ENCODE data around the gene TNC. TPM values are rescaled to one million over a fixed set of nuclear protein-coding genes. Genes with fewer than 3 reads are reported as not detected.

Gene TNC
- total RNA-seq, 1 experiment from 2014 or later, result 0.60 TPM

DNA sequence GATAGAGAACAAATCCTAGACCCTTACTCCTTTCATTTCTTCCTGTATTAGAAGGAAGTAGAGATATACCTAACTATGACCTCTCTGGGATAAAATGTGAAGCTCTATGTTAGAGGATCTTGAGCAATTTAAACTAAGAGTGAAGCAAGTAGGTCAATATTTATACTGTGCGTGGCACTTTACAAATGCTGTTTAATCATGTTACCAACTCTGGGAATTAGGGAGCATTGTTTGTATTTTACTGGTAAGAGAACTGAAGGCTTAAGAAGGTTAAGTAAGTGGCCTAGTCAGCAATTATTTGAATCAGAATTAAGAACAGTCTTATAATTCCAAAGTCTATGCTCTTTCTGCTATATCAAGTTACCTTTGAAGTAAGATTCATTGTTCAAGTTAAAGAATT lies 12.0 kb downstream of the TNC start:
- Histone ChIP-seq H4K20me1 (ENCODE audit: insufficient read depth, low read depth, low read length) (no peaks in the 10 kb centered on the region), H3K9me2 (replicated peaks; ENCODE audit: insufficient read depth, low read length) (no peaks in the 10 kb centered on the region), H3K9ac (ENCODE audit: low read length) (no peak overlapping the region), H3K36me3 (ENCODE audit: insufficient read depth, low read length) (no peaks in the 10 kb centered on the region), H3K4me2 (ENCODE audit: low read depth, low read length, poor library complexity, severe bottlenecking) (no peak overlapping the region), H2AFZ (ENCODE audit: low read length) (no peak overlapping the region), H3K27me3 (ENCODE audit: low read length) (no peaks in the 10 kb centered on the region), H3K27ac (ENCODE audit: low read length) (no peak overlapping the region), H3K9me3 (ENCODE audit: low read length) (no peaks in the 10 kb centered on the region), H3K4me1 (ENCODE audit: low read length) (no peaks in the 10 kb centered on the region), H3K79me2 (ENCODE audit: low read length) (no peaks in the 10 kb centered on the region), H3K4me3 (ENCODE audit: low read length) (no peak overlapping the region)
- no peak for DNase-seq

DNA sequence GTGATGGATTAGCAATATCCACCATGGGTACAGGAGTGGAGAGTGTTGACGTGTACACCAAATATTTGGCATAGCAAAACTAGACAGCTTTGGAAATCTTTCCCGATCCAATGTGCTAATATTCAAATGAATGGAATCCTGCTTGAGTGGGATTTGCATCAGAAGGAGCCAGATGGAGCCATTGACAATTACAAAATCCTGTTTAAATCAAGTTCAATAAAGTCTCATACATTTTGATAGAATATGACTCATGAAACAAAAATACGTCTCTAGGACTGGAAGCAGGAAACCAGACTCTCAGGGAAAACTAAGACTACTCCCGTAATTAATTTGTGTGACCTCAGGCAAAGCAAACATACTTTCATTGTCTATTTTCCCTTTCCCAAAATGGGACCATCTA lies 13.0 kb downstream of the TNC start:
- Histone ChIP-seq H4K20me1 (ENCODE audit: insufficient read depth, low read depth, low read length) (no peaks in the 10 kb centered on the region), H3K9me3 (ENCODE audit: low read length) (no peaks in the 10 kb centered on the region), H3K27me3 (ENCODE audit: low read length) (no peaks in the 10 kb centered on the region), H3K9me2 (replicated peaks; ENCODE audit: insufficient read depth, low read length) (no peaks in the 10 kb centered on the region), H3K4me1 (ENCODE audit: low read length) (no peaks in the 10 kb centered on the region), H3K27ac (ENCODE audit: low read length) (no peak overlapping the region), H3K79me2 (ENCODE audit: low read length) (no peaks in the 10 kb centered on the region), H2AFZ (ENCODE audit: low read length) (no peak overlapping the region), H3K36me3 (ENCODE audit: insufficient read depth, low read length) (no peaks in the 10 kb centered on the region), H3K4me3 (ENCODE audit: low read length) (no peak overlapping the region), H3K9ac (ENCODE audit: low read length) (no peak overlapping the region), H3K4me2 (ENCODE audit: low read depth, low read length, poor library complexity, severe bottlenecking) (no peak overlapping the region)
- no peak for DNase-seq

DNA sequence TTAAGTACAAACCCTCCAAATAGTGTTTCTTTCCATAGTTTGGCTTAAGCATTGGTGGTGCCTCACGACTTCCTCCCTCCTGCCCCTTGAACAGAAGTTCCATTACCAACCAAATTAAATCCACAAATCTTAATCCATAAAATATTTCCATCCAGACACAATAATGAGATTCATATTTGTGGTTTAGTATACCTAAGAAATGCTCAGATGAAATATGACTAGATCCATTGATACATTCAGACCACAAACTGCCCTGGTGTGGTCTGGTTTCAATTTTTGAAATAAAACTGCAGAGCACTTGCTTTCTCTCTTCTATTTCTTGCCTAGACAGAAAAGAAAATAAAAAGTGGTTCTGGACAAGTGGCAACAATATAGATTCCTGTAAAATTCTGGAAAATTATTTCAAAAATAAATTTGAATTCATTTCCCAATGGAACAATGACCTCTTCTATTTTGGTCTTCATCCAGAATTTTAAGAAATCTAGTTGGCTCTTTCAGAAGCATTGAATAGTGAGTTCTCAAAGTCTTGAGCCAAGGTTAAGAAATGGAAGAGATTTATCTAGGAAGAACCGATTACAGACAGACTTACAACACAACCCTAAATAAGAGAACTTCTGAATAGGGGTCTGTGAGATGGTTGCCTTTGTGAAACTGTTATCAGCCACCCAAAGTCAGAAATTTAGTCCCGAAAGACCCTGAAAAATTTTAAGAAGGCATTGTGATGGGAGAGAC lies 14.0 kb downstream of the TNC start:
- Histone ChIP-seq H3K4me2 (ENCODE audit: low read depth, low read length, poor library complexity, severe bottlenecking) (no peak overlapping the region), H3K79me2 (ENCODE audit: low read length) (no peaks in the 10 kb centered on the region), H3K36me3 (ENCODE audit: insufficient read depth, low read length) (no peaks in the 10 kb centered on the region), H3K4me1 (ENCODE audit: low read length) (no peaks in the 10 kb centered on the region), H3K27ac (ENCODE audit: low read length) (no peak overlapping the region), H3K4me3 (ENCODE audit: low read length) (no peak overlapping the region), H3K27me3 (ENCODE audit: low read length) (no peaks in the 10 kb centered on the region), H3K9ac (ENCODE audit: low read length) (no peak overlapping the region), H2AFZ (ENCODE audit: low read length) (no peak overlapping the region), H3K9me2 (replicated peaks; ENCODE audit: insufficient read depth, low read length) (no peaks in the 10 kb centered on the region), H3K9me3 (ENCODE audit: low read length) (no peaks in the 10 kb centered on the region), H4K20me1 (ENCODE audit: insufficient read depth, low read depth, low read length) (no peaks in the 10 kb centered on the region)
- DNase-seq, result no peak

DNA sequence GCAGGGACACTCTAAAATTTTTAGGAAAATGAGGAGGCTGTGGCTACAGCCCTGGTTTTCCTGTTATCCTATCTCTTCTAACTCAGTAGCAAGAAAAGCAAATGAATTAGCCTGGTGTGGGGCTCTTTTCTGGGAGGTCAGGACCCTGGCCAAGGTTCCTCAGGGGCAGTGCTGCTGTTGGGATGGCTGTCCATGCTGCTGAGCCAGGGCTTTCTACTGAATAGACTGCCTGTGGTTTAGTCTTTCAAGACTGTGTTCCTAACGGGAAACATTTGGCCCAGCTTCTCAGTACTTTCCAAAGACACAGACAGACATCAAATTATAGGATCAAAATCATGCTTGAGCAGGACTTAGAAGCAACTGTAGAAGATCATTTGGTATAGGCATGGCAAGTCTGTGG lies 18.1 kb downstream of the TNC start:
- H3K4me3 ChIP-seq (ENCODE audit: low read length), result no peak overlapping the region
- no peak overlapping the region for H3K9ac ChIP-seq (ENCODE audit: low read length)
- no peaks in the 10 kb centered on the region for H3K79me2 ChIP-seq (ENCODE audit: low read length)
- no peak overlapping the region for H3K27ac ChIP-seq (ENCODE audit: low read length)
- no peaks in the 10 kb centered on the region for H3K36me3 ChIP-seq (ENCODE audit: insufficient read depth, low read length)
- H3K9me2 ChIP-seq (replicated peaks; ENCODE audit: insufficient read depth, low read length), result no peaks in the 10 kb centered on the region
- no peaks in the 10 kb centered on the region for H4K20me1 ChIP-seq (ENCODE audit: insufficient read depth, low read depth, low read length)
- no peaks in the 10 kb centered on the region for H3K27me3 ChIP-seq (ENCODE audit: low read length)
- no peak for DNase-seq
- no peak overlapping the region for H2AFZ ChIP-seq (ENCODE audit: low read length)
- no peaks in the 10 kb centered on the region for H3K4me1 ChIP-seq (ENCODE audit: low read length)
- no peak overlapping the region for H3K4me2 ChIP-seq (ENCODE audit: low read depth, low read length, poor library complexity, severe bottlenecking)
- no peaks in the 10 kb centered on the region for H3K9me3 ChIP-seq (ENCODE audit: low read length)

DNA sequence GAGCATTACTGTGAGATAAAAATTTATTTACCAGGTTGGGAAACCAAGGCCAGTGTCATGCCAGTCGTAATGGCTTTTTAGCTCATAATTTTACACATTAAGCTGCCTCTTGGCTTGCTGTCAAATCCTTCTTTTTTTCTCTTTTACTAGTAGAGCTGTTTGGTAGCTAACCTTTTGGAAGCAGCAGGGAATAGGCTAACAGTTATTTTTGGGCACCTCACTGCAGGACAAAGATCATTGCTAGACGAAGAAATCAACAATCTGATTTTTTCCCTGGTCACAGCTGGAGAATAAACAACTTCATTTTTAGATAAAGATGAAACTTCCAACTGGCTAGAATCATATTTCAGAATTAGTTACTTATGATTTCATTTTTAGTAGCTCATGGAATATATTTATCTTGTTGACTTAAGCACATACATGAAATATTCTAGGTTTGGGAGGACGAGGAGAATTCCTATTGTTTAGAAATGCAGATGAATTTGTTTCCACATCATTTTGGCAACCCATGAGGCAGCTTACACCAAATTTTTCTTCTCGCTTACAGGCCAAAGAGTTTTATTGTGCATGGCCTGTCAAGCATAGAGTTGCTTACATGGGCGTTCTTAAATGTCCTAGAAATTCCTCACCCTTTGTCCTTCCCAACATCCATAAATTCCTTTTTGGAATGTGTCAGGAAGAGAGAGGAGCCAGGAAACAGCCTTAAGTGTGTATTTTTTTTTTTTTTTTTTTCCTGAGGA lies 19.6 kb downstream of the TNC start:
- Histone ChIP-seq H3K9ac (ENCODE audit: low read length) (no peak overlapping the region), H3K27me3 (ENCODE audit: low read length) (no peaks in the 10 kb centered on the region), H3K79me2 (ENCODE audit: low read length) (no peaks in the 10 kb centered on the region), H3K36me3 (ENCODE audit: insufficient read depth, low read length) (no peaks in the 10 kb centered on the region), H4K20me1 (ENCODE audit: insufficient read depth, low read depth, low read length) (no peaks in the 10 kb centered on the region), H3K9me3 (ENCODE audit: low read length) (no peaks in the 10 kb centered on the region), H2AFZ (ENCODE audit: low read length) (no peak overlapping the region), H3K9me2 (replicated peaks; ENCODE audit: insufficient read depth, low read length) (no peaks in the 10 kb centered on the region), H3K27ac (ENCODE audit: low read length) (no peak overlapping the region), H3K4me1 (ENCODE audit: low read length) (no peaks in the 10 kb centered on the region), H3K4me2 (ENCODE audit: low read depth, low read length, poor library complexity, severe bottlenecking) (no peak overlapping the region), H3K4me3 (ENCODE audit: low read length) (no peak overlapping the region)
- no peak for DNase-seq

DNA sequence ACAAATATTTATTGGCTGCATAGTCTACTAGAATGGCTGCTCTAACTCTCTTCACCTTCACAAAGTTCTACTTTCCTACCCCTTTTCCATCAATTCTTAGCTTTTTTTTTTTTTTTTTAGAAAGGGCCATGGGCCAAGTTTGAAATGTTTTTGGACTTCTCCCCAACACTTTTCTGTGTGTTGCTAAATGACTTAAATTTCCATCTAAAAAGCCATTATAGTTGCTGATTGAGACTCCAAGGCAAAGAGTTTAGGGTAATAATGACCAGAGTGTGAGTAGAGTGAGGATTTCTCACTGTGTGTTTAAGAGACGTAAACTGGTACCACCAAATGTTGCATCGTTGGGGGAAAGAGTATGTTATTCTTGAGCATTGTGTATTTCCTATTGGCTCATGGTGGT lies 24.4 kb downstream of the TNC start:
- Histone ChIP-seq H3K27me3 (ENCODE audit: low read length) (no peaks in the 10 kb centered on the region), H3K4me2 (ENCODE audit: low read depth, low read length, poor library complexity, severe bottlenecking) (no peak overlapping the region), H3K9me3 (ENCODE audit: low read length) (no peaks in the 10 kb centered on the region), H3K9ac (ENCODE audit: low read length) (no peak overlapping the region), H3K36me3 (ENCODE audit: insufficient read depth, low read length) (no peaks in the 10 kb centered on the region), H2AFZ (ENCODE audit: low read length) (no peak overlapping the region), H3K27ac (ENCODE audit: low read length) (no peak overlapping the region), H3K4me1 (ENCODE audit: low read length) (no peaks in the 10 kb centered on the region), H3K79me2 (ENCODE audit: low read length) (no peaks in the 10 kb centered on the region), H3K9me2 (replicated peaks; ENCODE audit: insufficient read depth, low read length) (no peaks in the 10 kb centered on the region), H3K4me3 (ENCODE audit: low read length) (no peak overlapping the region), H4K20me1 (ENCODE audit: insufficient read depth, low read depth, low read length) (no peaks in the 10 kb centered on the region)
- no peak for DNase-seq

DNA sequence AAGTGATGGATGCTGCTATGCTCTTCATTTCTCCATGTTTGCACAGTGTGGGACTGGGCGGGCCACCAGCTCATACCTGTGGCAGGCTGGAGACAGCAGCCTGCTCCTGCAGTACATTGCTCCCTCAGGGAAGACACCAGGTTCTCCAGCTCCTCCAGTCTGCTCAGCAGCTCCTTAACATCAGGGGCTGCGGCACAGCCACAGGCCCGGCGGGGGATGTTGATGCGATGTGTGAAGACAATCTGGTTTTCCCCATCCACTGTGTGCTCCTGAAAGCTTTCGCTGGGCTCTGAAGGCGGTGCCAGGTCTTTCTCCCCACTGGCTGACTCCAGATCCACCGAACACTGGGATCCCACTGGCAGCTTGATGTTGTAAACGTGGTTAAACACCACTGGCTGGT lies 27.5 kb downstream of the TNC start:
- Histone ChIP-seq H3K27me3 (ENCODE audit: low read length) (no peaks in the 10 kb centered on the region), H3K4me2 (ENCODE audit: low read depth, low read length, poor library complexity, severe bottlenecking) (no peak overlapping the region), H3K4me3 (ENCODE audit: low read length) (no peak overlapping the region), H4K20me1 (ENCODE audit: insufficient read depth, low read depth, low read length) (no peaks in the 10 kb centered on the region), H3K9ac (ENCODE audit: low read length) (no peak overlapping the region), H3K9me3 (ENCODE audit: low read length) (no peaks in the 10 kb centered on the region), H3K27ac (ENCODE audit: low read length) (no peak overlapping the region), H3K9me2 (replicated peaks; ENCODE audit: insufficient read depth, low read length) (no peaks in the 10 kb centered on the region), H3K79me2 (ENCODE audit: low read length) (no peaks in the 10 kb centered on the region), H3K4me1 (ENCODE audit: low read length) (no peaks in the 10 kb centered on the region), H2AFZ (ENCODE audit: low read length) (no peak overlapping the region), H3K36me3 (ENCODE audit: insufficient read depth, low read length) (no peaks in the 10 kb centered on the region)
- no peak for DNase-seq

DNA sequence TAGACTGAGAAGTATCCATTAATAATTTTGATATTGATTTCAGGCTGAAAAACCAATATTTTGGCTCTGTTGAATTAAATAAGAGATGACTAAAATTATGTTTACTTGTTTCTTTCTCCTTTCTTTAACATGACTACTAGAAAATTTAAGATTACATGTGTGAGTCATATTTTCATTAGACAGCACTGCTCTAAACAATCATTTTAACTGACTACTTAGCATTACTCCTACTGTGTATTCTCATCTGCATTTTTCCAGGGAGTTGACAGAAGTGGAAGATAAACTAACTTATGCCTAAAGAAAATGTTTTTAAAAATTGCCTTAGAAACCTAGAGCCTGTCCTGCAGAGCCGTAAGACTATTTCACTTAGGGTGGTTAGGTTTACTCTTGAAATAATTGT lies 29.1 kb downstream of the TNC start:
- Histone ChIP-seq H3K27ac (ENCODE audit: low read length) (no peak overlapping the region), H3K9me3 (ENCODE audit: low read length) (no peaks in the 10 kb centered on the region), H3K9me2 (replicated peaks; ENCODE audit: insufficient read depth, low read length) (no peaks in the 10 kb centered on the region), H2AFZ (ENCODE audit: low read length) (no peak overlapping the region), H3K36me3 (ENCODE audit: insufficient read depth, low read length) (no peaks in the 10 kb centered on the region), H3K27me3 (ENCODE audit: low read length) (no peaks in the 10 kb centered on the region), H4K20me1 (ENCODE audit: insufficient read depth, low read depth, low read length) (no peaks in the 10 kb centered on the region), H3K4me2 (ENCODE audit: low read depth, low read length, poor library complexity, severe bottlenecking) (no peak overlapping the region), H3K9ac (ENCODE audit: low read length) (no peak overlapping the region), H3K4me3 (ENCODE audit: low read length) (no peak overlapping the region), H3K4me1 (ENCODE audit: low read length) (no peaks in the 10 kb centered on the region), H3K79me2 (ENCODE audit: low read length) (no peaks in the 10 kb centered on the region)
- DNase-seq, result no peak

Data from Karpas-422 (cell line).